Gastrocnemius medialis (tissue), 4 donors: ENCODE measurements around the gene EIF5. TPM values are rescaled to one million over a fixed set of nuclear protein-coding genes. Genes with fewer than 3 reads are reported as not detected.

Source experiments
- ATAC-seq, 2 donors: fragments of 150-250 bp; one replicate each; pipeline ENCODE4 v1.9.1; 2016
- DNase-seq, 2 donors: peaks; one replicate each; pipeline ENCODE4 v3.0.0-alpha.2; 2019
- H3K27ac ChIP-seq, 4 donors: fragments of 200-600 bp; sonication (generic); 1 replicate in 1 of 4; 2 replicates in 3 of 4; pipeline ENCODE4 v1.5.1; 2016 to 2018; ENCODE audit warnings: mild to moderate bottlenecking in 2 of 4, moderate library complexity in 1 of 4
- H3K27me3 ChIP-seq, 3 donors: fragments of 200-600 bp; sonication (generic) in 2 of 3; 1 replicate in 1 of 3; 2 replicates in 2 of 3; pipeline versions ENCODE4 v1.5.1 to v1.6.0; 2016 to 2019; ENCODE audit warnings: mild to moderate bottlenecking in 1 of 3, moderate library complexity in 1 of 3
- H3K36me3 ChIP-seq, 2 donors: fragments of 200-600 bp; sonication (generic) in 1 of 2; one replicate each; pipeline ENCODE4 v1.5.1; 2017 to 2018
- H3K4me1 ChIP-seq, 2 donors: fragments of 200-600 bp; sonication (generic) in 1 of 2; one replicate each; pipeline ENCODE4 v1.5.1; 2016 to 2017; ENCODE audit warnings: mild to moderate bottlenecking in 2 of 2
- H3K4me3 ChIP-seq, 4 donors: fragments of 200-600 bp; sonication (generic) in 3 of 4; 1 replicate in 1 of 4; 2 replicates in 3 of 4; pipeline ENCODE4 v1.5.1; 2016 to 2019; ENCODE audit warnings: mild to moderate bottlenecking in 2 of 4
- H3K9me3 ChIP-seq, 3 donors: fragments of 200-600 bp; sonication (generic) in 2 of 3; 1 replicate in 1 of 3; 2 replicates in 2 of 3; pipeline ENCODE4 v1.5.1; 2016 to 2019
- CTCF ChIP-seq, 5 experiments: fragments of 450-650 bp in 3 of 5; fragments of 200-600 bp in 2 of 5; sonication (generic) in 2 of 5; IDR thresholded peaks in 4 of 5; conservative IDR thresholded peaks in 1 of 5; 1 replicate in 4 of 5; 2 replicates in 1 of 5; pipeline ENCODE4 v1.5.1; 2016 to 2019; ENCODE audit warnings: antibody characterized with exemption in 5 of 5, mild to moderate bottlenecking in 3 of 5, moderate library complexity in 3 of 5
- POLR2A ChIP-seq, 2 donors: fragments of 450-650 bp; IDR thresholded peaks; one replicate each; pipeline ENCODE4 v1.6.1; 2017; ENCODE audit warnings: antibody characterized with exemption in 2 of 2, mild to moderate bottlenecking in 2 of 2, moderate library complexity in 2 of 2
- in situ Hi-C, 4 donors: fragments of 200-750 bp; cut with MboI; loops; one replicate each; pipeline versions ENCODE4 v1.15.0 to v1.8.0; 2017; ENCODE audit warnings: low sequenced_read_pairs in 4 of 4
- intact Hi-C: fragments of 100-400 bp; cut with DNase I; formaldehyde crosslinking; loops from one replicate; pipeline ENCODE4 v1.15.1; 2023; ENCODE audit warnings: low total_unique reads
- total RNA-seq, 4 donors: library from RNA; depleted of rRNA; stranded (reverse); fragments of >200 nt; gene quantifications; one replicate each; pipeline versions ENCODE4 v1.1.0 to v1.2.3, GENCODE V29; 2016

Gene EIF5
- total RNA-seq, 4 donors from 2014 or later, result 313 to 538 (median 374) TPM

- intact Hi-C loops, result no loop called here
- Histone ChIP-seq H3K27ac (no peak overlapping the region), H3K4me1 (no peaks in the 10 kb centered on the region), H3K27me3 (peaks cover 0 to 2% (median 0%) of the 10 kb centered on the region in 3 donors), H3K9me3 (no peaks in the 10 kb centered on the region), H3K4me3 (no peak overlapping the region), H3K36me3 (no peaks in the 10 kb centered on the region)
- TF ChIP-seq POLR2A (IDR thresholded peaks at IDR 0.05), result no peak
- TF ChIP-seq CTCF (IDR thresholded peaks at IDR 0.05 in 4 of 5, conservative IDR thresholded peaks at IDR 0.05 in 1 of 5), result no peak
- ATAC-seq, result no peak
- in situ Hi-C loops, result loop anchor here (5.0 to 25.0 kb wide), 5 partner anchors 92 to 200 kb away; partner anchors contain the start of genes EXOC3L4 (in 1 of the 4) and LBHD2 (in 1 of the 4)
- no peak for DNase-seq
Observed at GRCh38 chr14:103286968-103287850, 46.8 kb upstream of the EIF5 start.

GRCh38 chr14:103288076-103288766 lies 45.8 kb upstream of the EIF5 start:
- Histone ChIP-seq H3K4me1 (no peaks in the 10 kb centered on the region), H3K36me3 (no peaks in the 10 kb centered on the region), H3K9me3 (no peaks in the 10 kb centered on the region), H3K27ac (no peak overlapping the region), H3K4me3 (no peak overlapping the region), H3K27me3 (peaks cover 0 to 2% (median 0%) of the 10 kb centered on the region in 3 donors)
- intact Hi-C loops (no loop called here), in situ Hi-C loops (loop anchor here (5.0 to 25.0 kb wide), 5 partner anchors 93 to 201 kb away; partner anchors contain the start of genes EXOC3L4 (in 1 of the 4) and LBHD2 (in 1 of the 4))
- DNase-seq, result no peak
- TF ChIP-seq POLR2A (IDR thresholded peaks at IDR 0.05) (no peak), CTCF (IDR thresholded peaks at IDR 0.05 in 4 of 5, conservative IDR thresholded peaks at IDR 0.05 in 1 of 5) (no peak)
- ATAC-seq, result no peak

- Histone ChIP-seq H3K27ac (no peak overlapping the region), H3K4me1 (no peaks in the 10 kb centered on the region), H3K9me3 (no peaks in the 10 kb centered on the region), H3K36me3 (no peaks in the 10 kb centered on the region), H3K27me3 (peaks cover 0 to 2% (median 0%) of the 10 kb centered on the region in 3 donors), H3K4me3 (no peak overlapping the region)
- in situ Hi-C loops, result loop anchor here in 3 of 4 donors (5.0 to 25.0 kb wide), 3 partner anchors 103 to 203 kb away; partner anchors contain the start of genes EXOC3L4 (in 1 of the 3) and LBHD2 (in 1 of the 3)
- ATAC-seq, result no peak
- intact Hi-C loops, result no loop called here
- no peak for DNase-seq
- TF ChIP-seq CTCF (IDR thresholded peaks at IDR 0.05 in 4 of 5, conservative IDR thresholded peaks at IDR 0.05 in 1 of 5) (no peak), POLR2A (IDR thresholded peaks at IDR 0.05) (no peak)
Observed at GRCh38 chr14:103290056-103290455, 44.0 kb upstream of the EIF5 start.

GRCh38 chr14:103290494-103290893 lies 43.5 kb upstream of the EIF5 start:
- in situ Hi-C loops (loop anchor here in 3 of 4 donors (5.0 to 25.0 kb wide), 3 partner anchors 103 to 203 kb away; partner anchors contain the start of genes EXOC3L4 (in 1 of the 3) and LBHD2 (in 1 of the 3)), intact Hi-C loops (no loop called here)
- peaks cover 0 to 2% (median 0%) of the 10 kb centered on the region in 3 donors for H3K27me3 ChIP-seq
- TF ChIP-seq CTCF (IDR thresholded peaks at IDR 0.05 in 4 of 5, conservative IDR thresholded peaks at IDR 0.05 in 1 of 5) (no peak), POLR2A (IDR thresholded peaks at IDR 0.05) (no peak)
- no peaks in the 10 kb centered on the region for H3K9me3 ChIP-seq
- ATAC-seq, result no peak
- no peak overlapping the region for H3K27ac ChIP-seq
- H3K4me3 ChIP-seq, result no peak overlapping the region
- no peak for DNase-seq
- no peaks in the 10 kb centered on the region for H3K4me1 ChIP-seq
- H3K36me3 ChIP-seq, result no peaks in the 10 kb centered on the region
